A549 (cell line): ENCODE results near the gene RHCE. TPM values are rescaled to one million over a fixed set of nuclear protein-coding genes. Genes with fewer than 3 reads are reported as not detected.
"Not testable (repeated sequence)": the region's sequence is repeated elsewhere in the genome, so short reads cannot be mapped to it uniquely, and the experiment has no call there.

Source experiments
- ATAC-seq, 2 experiments: fragments of 200-7000 bp in 1 of 2; fragments of >200 bp in 1 of 2; cut with Nextera tagmentation in 1 of 2; cut with Tn5 transposase in 1 of 2; 3 replicates each; pipeline versions ENCODE4 v1.8.0 to v1.9.1; 2018 to 2020; ENCODE audit warnings: mild to moderate bottlenecking in 1 of 2, moderate library complexity in 1 of 2
- CTCF ChIA-PET: fragments of 300-600 bp; sonication (Branson Sonifier 250); formaldehyde crosslinking; extraction: SDS; loops from one replicate; lab custom pipeline; 2021; ENCODE audit warnings: antibody characterized with exemption, inconsistent platforms; lab: Yijun Ruan, JAX
- POLR2A ChIA-PET: fragments of 350-600 bp; formaldehyde crosslinking; extraction: SDS; loops from one replicate; lab custom pipeline; 2021; ENCODE audit warnings: antibody characterized with exemption, inconsistent platforms; lab: Yijun Ruan, JAX
- DNase-seq, 2 experiments: peaks; one replicate each; pipeline versions ENCODE4 v3.0.0 to v3.0.0-alpha.2; 2011 to 2016; ENCODE audit warnings: low read depth in 1 of 2, low spot score in 1 of 2
- FAIRE-seq: peaks from 2 replicates; lab custom pipeline; 2011; peaks lifted over from hg19 to GRCh38; lab: Jason Lieb, UNC
- H3K27ac ChIP-seq, 2 experiments: fragments of >200 bp; sonication (Bioruptor Twin); formaldehyde crosslinking; 3 replicates each; pipeline ENCODE4 v1.5.1; 2016 to 2017
- H3K4me1 ChIP-seq: fragments of >200 bp; sonication (Bioruptor Twin); formaldehyde crosslinking; 3 replicates; pipeline ENCODE4 v1.6.1; 2016
- H3K4me2 ChIP-seq: fragments of >200 bp; sonication (Bioruptor Twin); formaldehyde crosslinking; 3 replicates; pipeline ENCODE4 v1.6.1; 2016
- H3K4me3 ChIP-seq: fragments of >200 bp; sonication (Bioruptor Twin); formaldehyde crosslinking; 3 replicates; pipeline ENCODE4 v1.5.1; 2016
- H3K9me3 ChIP-seq: fragments of >200 bp; sonication (Bioruptor Twin); formaldehyde crosslinking; 3 replicates; pipeline ENCODE4 v1.6.1; 2016
- EP300 ChIP-seq, 2 experiments: fragments of >200 bp; sonication (Bioruptor Twin); formaldehyde crosslinking; IDR thresholded peaks; 2 replicates in 1 of 2; 3 replicates in 1 of 2; pipeline ENCODE4 v1.6.1; 2016 to 2017
- GATA3 ChIP-seq: IDR thresholded peaks from 2 replicates; pipeline ENCODE4 v1.6.1; 2012; ENCODE audit warnings: borderline replicate concordance
- HMGXB4 ChIP-seq: fragments of 250-450 bp; sonication (Bioruptor Pico); IDR thresholded peaks from 2 replicates; pipeline ENCODE4 v1.5.0; 2021; ENCODE audit warnings: mild to moderate bottlenecking, moderate library complexity, borderline replicate concordance
- HOXA7 ChIP-seq: fragments of 250-450 bp; sonication (Bioruptor Pico); IDR thresholded peaks from 2 replicates; pipeline ENCODE4 v1.5.0; 2020; ENCODE audit warnings: mild to moderate bottlenecking, moderate library complexity
- HOXB13 ChIP-seq: fragments of 250-450 bp; sonication (Bioruptor Pico); IDR thresholded peaks from 2 replicates; pipeline ENCODE4 v1.5.0; 2020; ENCODE audit warnings: low read depth, mild to moderate bottlenecking, moderate library complexity
- HOXB5 ChIP-seq: fragments of 250-450 bp; sonication (Bioruptor Pico); IDR thresholded peaks from 2 replicates; pipeline ENCODE4 v1.5.0; 2020; ENCODE audit warnings: mild to moderate bottlenecking, moderate library complexity
- MAFK ChIP-seq: fragments of 450-650 bp; IDR thresholded peaks from 2 replicates; pipeline ENCODE4 v1.6.1; 2014; ENCODE audit not compliant: partially characterized antibody
- MAZ ChIP-seq: fragments of 150-350 bp; IDR thresholded peaks from 2 replicates; pipeline ENCODE4 v1.6.1; 2014; ENCODE audit warnings: antibody characterized with exemption, low read depth, low read length, borderline replicate concordance
- PHF8 ChIP-seq: fragments of 200-600 bp; sonication (generic); IDR thresholded peaks from 2 replicates; pipeline ENCODE4 v1.6.1; 2016; ENCODE audit warnings: low read depth, mild to moderate bottlenecking, antibody characterized with exemption, moderate library complexity, borderline replicate concordance
- RARB ChIP-seq: fragments of 250-450 bp; sonication (Bioruptor Pico); IDR thresholded peaks from 2 replicates; pipeline ENCODE4 v1.8.0; 2021; ENCODE audit warnings: mild to moderate bottlenecking, moderate library complexity
- RCOR1 ChIP-seq: fragments of 150-350 bp; IDR thresholded peaks from 2 replicates; pipeline ENCODE4 v1.6.1; 2014; ENCODE audit warnings: antibody characterized with exemption, low read length, low read depth
- RNF2 ChIP-seq: fragments of 200-600 bp; sonication (generic); IDR thresholded peaks from 2 replicates; pipeline ENCODE4 v1.6.1; 2016; ENCODE audit warnings: low read depth, mild to moderate bottlenecking, antibody characterized with exemption, moderate library complexity, borderline replicate concordance
- TP53 ChIP-seq: fragments of 250-450 bp; sonication (Bioruptor Pico); IDR thresholded peaks from 2 replicates; pipeline ENCODE4 v1.5.0; 2021; ENCODE audit warnings: mild to moderate bottlenecking, moderate library complexity
- WGBS: methylation state at CpG from one replicate; pipeline ENCODE4 v1.1.6; 2017; ENCODE audit errors: missing lambda C conversion rate; 5-methylcytosine and 5-hydroxymethylcytosine counted together
- polyA plus RNA-seq, 4 experiments: library from polyadenylated mRNA; depleted of rRNA in 3 of 4; stranded (reverse); fragments of >200 nt; fragmentation: RNase III in 1 of 4; extraction: RNeasy Plus Mini Kit Qiagen cat#74134 plus additional on column Dnase treatment in 1 of 4; gene quantifications; 2 replicates in 3 of 4; 3 replicates in 1 of 4; pipeline ENCODE4 v1.2.3, GENCODE V29; 2011 to 2017
- TF ChIP-seq, protein P1 (sequence below): IDR thresholded peaks from 2 replicates; pipeline ENCODE4 v1.6.1; 2012
- TF ChIP-seq, protein P2 (sequence below): fragments of 150-350 bp; IDR thresholded peaks from 2 replicates; pipeline ENCODE4 v1.6.1; 2014; ENCODE audit warnings: low read depth, mild to moderate bottlenecking, low read length

Gene RHCE
- polyA plus RNA-seq, 2 of the 4 experiments (the other 2 are of a cell fraction), result 0.12 TPM; not detected in 1

DNA sequence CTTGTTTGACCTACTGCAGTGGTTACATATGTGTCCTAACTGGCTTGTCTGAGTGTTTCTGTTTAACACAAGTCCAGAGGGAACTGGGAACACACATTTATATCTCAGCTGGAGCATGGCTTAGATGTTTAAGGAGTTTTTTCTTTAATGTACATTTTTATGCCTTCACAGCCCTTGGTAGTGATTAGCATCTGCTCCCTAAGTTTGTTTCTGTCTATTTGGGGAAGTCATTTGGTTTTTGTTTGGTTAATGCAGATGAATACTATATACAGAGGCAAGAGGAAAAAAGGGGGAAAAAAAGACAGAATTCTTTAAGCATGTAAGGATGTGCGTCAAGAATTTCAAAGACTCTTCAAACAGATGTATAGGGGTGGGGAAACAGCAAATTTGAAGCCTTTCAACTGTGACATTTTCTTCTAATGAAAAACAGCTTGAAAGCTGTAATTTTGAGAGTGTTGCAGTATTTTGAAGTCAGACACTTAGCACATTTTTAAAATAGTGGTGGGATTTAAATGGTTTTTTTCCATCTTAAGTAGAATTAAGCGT, 25.4 kb upstream of the RHCE start:
- FAIRE-seq (no peak), ATAC-seq (no peak), DNase-seq (no peak)
- H3K27ac ChIP-seq, result no peak overlapping the region
- H3K4me1 ChIP-seq, result peaks cover 9% of the 10 kb centered on the region; the same call in 1 of the 3 replicates
- 80% methylated on average over 2 of the region's 2 CpGs for WGBS
- ChIA-PET POLR2A (no interaction called here), CTCF (no interaction called here)
- TF ChIP-seq HOXB13 (CRISPR knock-in tag), result no peak
- H3K4me2 ChIP-seq, result no peak overlapping the region
- no peak overlapping the region for H3K4me3 ChIP-seq
- no peaks in the 10 kb centered on the region for H3K9me3 ChIP-seq

GRCh38 chr1:25444604-25445003, 24.0 kb upstream of the RHCE start:
- H3K9me3 ChIP-seq, CTCF ChIA-PET, ATAC-seq, DNase-seq, H3K4me3 ChIP-seq, H3K4me1 ChIP-seq, H3K4me2 ChIP-seq, FAIRE-seq, POLR2A ChIA-PET, H3K27ac ChIP-seq: not testable (repeated sequence)
- 83% methylated on average over 5 of the region's 5 CpGs for WGBS

- no peak overlapping the region for H3K27ac ChIP-seq
- FAIRE-seq (no peak), ATAC-seq (no peak)
- POLR2A ChIA-PET, result no interaction called here
- no peak overlapping the region for H3K4me2 ChIP-seq
- no peak overlapping the region for H3K4me3 ChIP-seq
- WGBS, result 88% methylated on average over 4 of the region's 4 CpGs
- no peak for TF ChIP-seq RARB (CRISPR knock-in tag)
- TF ChIP-seq HMGXB4 (CRISPR knock-in tag), result no peak
- TF ChIP-seq MAFK, result no peak
- TF ChIP-seq HOXB5 (CRISPR knock-in tag), result no peak
- TF ChIP-seq HOXB13 (CRISPR knock-in tag), result no peak
- TF ChIP-seq EP300 (IDR thresholded peaks at IDR 0.05), result no peak
- no peak for TF ChIP-seq RNF2
- TF ChIP-seq GATA3, result no peak
- no peak for TF ChIP-seq PHF8
- no peak for TF ChIP-seq MAZ
- no peak for TF ChIP-seq RCOR1
- no peak for TF ChIP-seq HOXA7 (CRISPR knock-in tag)
- TF ChIP-seq, protein P1, sequence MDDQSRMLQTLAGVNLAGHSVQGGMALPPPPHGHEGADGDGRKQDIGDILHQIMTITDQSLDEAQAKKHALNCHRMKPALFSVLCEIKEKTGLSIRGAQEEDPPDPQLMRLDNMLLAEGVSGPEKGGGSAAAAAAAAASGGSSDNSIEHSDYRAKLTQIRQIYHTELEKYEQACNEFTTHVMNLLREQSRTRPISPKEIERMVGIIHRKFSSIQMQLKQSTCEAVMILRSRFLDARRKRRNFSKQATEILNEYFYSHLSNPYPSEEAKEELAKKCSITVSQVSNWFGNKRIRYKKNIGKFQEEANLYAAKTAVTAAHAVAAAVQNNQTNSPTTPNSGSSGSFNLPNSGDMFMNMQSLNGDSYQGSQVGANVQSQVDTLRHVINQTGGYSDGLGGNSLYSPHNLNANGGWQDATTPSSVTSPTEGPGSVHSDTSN, result no peak
- TF ChIP-seq, protein P2, sequence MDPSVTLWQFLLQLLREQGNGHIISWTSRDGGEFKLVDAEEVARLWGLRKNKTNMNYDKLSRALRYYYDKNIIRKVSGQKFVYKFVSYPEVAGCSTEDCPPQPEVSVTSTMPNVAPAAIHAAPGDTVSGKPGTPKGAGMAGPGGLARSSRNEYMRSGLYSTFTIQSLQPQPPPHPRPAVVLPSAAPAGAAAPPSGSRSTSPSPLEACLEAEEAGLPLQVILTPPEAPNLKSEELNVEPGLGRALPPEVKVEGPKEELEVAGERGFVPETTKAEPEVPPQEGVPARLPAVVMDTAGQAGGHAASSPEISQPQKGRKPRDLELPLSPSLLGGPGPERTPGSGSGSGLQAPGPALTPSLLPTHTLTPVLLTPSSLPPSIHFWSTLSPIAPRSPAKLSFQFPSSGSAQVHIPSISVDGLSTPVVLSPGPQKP, result no peak
- no peak for TF ChIP-seq TP53 (CRISPR knock-in tag)
- TF ChIP-seq, all 56 proteins: peak for 0
- no peak for DNase-seq
- H3K9me3 ChIP-seq, result no peaks in the 10 kb centered on the region
- H3K4me1 ChIP-seq, result 0 out of 3 replicates have a peak, but pooled peaks cover 3% of the 10 kb centered on the region
- CTCF ChIA-PET, result interaction anchor here (0.6 to 1.1 kb wide), 2 partner anchors 33 to 38 kb away, joined by 3 read pairs; no protein-coding TSS in a partner anchor
Observed at GRCh38 chr1:25443030-25443699, 22.5 kb upstream of the RHCE start.
